22Rv1 (cell line): ENCODE results near the gene SPIB.

Experiments used
- H3K27ac ChIP-seq: fragments of 450-650 bp; 2 replicates; pipeline ENCODE4 v1.5.1; 2017
- CTCF ChIP-seq: fragments of 450-650 bp; IDR thresholded peaks from 2 replicates; pipeline ENCODE4 v1.5.1; 2017; ENCODE audit warnings: mild to moderate bottlenecking
- ZFX ChIP-seq: fragments of 450-650 bp; IDR thresholded peaks from 2 replicates; pipeline ENCODE4 v1.6.1; 2017; ENCODE audit warnings: antibody characterized with exemption, borderline replicate concordance

SPIB gene

GRCh38 chr19:50379602-50380001 lies 39.1 kb upstream of the SPIB start:
- no peak for TF ChIP-seq ZFX
- no peak for TF ChIP-seq CTCF
- H3K27ac ChIP-seq: no peak overlapping the region

GRCh38 chr19:50380137-50380536 lies 38.6 kb upstream of the SPIB start:
- no peak overlapping the region for H3K27ac ChIP-seq
- TF ChIP-seq ZFX: no peak
- no peak for TF ChIP-seq CTCF

DNA sequence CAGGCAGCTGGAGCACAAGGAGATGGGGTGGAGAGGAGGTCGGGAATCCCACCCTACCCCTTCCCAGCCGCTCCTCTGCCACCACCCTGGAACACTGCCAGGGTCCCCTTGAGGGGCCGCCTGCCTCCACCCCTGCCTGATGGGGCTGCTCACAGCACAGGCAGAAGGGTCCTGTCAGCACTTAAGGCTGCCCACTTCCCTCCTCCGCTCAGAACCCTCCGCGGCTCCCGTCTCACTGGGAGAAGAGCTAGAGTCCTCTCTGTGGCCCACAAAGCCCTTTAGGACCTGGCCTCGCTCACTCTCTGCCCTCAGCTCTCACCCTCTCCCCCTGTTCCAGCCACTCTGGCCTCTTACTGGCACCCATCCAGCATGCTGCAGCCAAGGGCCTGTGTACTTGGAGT lies 38.0 kb upstream of the SPIB start:
- TF ChIP-seq CTCF: no peak
- TF ChIP-seq ZFX: no peak
- no peak overlapping the region for H3K27ac ChIP-seq

DNA sequence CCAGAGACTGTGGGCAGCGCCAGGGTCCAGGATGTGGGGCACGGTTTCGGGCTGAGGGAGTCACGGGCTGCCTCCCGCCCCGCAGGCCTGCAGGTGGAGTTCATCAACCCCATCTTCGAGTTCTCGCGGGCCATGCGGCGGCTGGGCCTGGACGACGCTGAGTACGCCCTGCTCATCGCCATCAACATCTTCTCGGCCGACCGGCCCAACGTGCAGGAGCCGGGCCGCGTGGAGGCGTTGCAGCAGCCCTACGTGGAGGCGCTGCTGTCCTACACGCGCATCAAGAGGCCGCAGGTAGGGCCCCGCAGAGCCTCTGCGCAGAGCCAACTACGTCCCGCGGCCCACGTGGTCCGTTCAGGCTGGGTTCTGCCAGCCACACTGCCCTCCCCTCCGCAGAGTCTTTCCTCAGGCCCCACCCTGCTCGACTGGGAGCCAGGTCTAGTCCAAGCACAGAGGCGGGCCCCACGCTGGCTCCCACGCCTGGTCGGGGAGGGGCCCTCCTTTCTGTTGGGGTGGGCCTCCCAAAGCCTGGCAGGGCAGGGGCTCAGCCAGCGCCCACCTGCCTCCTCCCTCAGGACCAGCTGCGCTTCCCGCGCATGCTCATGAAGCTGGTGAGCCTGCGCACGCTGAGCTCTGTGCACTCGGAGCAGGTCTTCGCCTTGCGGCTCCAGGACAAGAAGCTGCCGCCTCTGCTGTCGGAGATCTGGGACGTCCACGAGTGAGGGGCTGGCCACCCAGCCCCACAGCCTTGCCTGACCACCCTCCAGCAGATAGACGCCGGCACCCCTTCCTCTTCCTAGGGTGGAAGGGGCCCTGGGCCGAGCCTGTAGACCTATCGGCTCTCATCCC lies 36.6 kb upstream of the SPIB start:
- TF ChIP-seq ZFX (no peak), CTCF (no peak)
- H3K27ac ChIP-seq: no peak overlapping the region; the same call in 1 of the 2 replicates

DNA sequence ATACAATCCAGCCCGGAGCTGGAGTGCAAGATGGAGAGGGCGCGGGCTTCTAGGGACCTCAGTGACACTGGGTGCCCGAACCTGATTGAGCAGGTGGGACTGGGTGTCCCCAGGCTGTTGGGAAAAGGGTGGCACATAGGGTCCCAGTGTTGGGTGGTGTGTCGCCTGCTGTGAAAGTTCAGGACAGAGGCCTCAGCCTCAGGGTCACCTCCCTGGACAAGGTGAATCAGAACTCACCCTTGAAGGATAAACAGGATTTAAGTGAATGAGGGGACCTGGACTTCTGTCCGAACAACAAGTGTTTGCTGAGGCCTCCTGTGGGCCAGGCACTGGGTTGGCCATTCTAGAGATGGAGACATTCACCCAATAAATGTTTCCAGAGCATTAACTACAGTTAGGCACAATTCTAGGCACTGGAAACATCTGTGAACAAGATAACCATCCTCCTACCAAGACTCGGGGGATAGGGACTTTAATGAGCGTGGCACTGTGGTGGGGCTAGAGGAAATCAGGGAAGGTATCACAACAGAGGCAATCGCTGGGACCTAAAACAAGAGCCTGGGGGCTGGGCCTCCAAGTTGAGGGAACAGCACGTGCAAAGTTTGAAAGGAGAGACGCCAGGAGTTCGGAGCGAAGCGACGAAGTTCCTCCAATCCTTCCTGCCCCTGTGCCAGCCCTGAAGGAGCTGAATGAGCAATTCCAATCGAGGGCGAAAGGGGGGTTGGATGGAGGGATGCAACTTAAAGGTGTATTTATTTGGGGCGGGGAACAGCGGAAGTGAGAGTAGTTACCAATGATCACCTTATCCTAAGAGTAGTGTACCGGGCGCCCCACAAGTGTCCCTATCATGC lies 35.5 kb upstream of the SPIB start:
- TF ChIP-seq CTCF (no peak), ZFX (no peak)
- H3K27ac ChIP-seq: peak overlapping the region; percentile 74

DNA sequence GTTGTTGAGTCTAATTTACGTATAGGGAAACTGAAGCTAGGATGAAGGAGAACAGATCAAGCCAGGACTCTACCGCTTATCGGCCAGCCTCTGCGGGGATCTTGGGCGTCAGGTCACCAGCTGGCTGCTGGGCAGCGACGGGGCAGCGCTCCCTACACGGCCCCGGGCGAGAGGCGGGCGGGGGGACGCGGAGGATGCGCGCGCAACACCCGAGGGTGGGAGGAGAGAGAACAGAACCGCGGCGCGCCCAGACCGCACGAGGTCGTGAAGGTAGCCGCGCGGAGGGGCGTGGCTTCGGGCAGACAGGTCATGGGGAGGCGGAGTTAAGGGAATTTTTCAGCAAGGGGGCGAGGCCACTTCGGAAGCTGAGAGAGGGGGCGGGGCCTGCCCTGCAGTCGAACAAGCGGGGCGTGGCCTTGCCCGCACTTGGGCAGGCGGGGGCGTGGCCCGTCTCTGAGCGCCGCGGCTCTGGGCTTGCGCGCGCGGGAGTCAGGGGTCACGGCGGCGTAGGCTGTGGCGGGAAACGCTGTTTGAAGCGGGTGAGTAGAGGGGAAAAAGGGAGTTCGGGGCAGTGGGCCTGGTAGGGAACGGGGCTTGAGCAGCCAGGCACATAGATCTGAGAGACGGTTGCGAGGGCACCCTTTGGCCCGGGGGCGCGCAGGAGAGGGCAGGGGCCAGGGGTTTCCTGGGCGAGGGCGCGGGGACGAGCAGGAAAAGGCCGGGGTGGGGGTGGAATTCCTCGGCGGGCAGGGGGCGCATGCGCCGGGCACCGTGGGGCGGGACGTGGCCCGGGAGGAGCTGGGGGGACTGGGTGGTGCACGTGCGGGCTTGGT lies 34.7 kb upstream of the SPIB start, which contains the start of gene POLD1:
TSS of gene POLD1 (plus strand) at position 496 of the 833 bp plus-strand sequence. CDS start 14,505 bp downstream, outside the sequence.
- H3K27ac ChIP-seq: peak within 1 kb of the TSS; percentile 74
- TF ChIP-seq CTCF: no peak
